ENCODE measurements around the gene NUB1.

Gene NUB1

GRCh38 chr7:151348970-151349369 is 7.4 kb downstream of the NUB1 start:
- no peak for DNase-seq

GRCh38 chr7:151349507-151349853 is 7.9 kb downstream of the NUB1 start:
- DNase-seq = no peak

- DNase-seq = no peak
Measured at GRCh38 chr7:151351027-151351426, 9.4 kb downstream of the NUB1 start.

GRCh38 chr7:151351967-151352366 is 10.4 kb downstream of the NUB1 start:
- DNase-seq = no peak

- no peak for DNase-seq
Measured at GRCh38 chr7:151352512-151352911, 10.9 kb downstream of the NUB1 start.

GRCh38 chr7:151361193-151361959 is 19.8 kb downstream of the NUB1 start:
- no peak for DNase-seq

- DNase-seq = no peak
Measured at GRCh38 chr7:151363182-151363581, 21.6 kb downstream of the NUB1 start.

GRCh38 chr7:151366166-151366879 is 24.7 kb downstream of the NUB1 start:
- no peak for DNase-seq

GRCh38 chr7:151366880-151367222 is 25.2 kb downstream of the NUB1 start:
- no peak for DNase-seq

GRCh38 chr7:151367284-151367683 is 25.7 kb downstream of the NUB1 start:
- no peak for DNase-seq

- DNase-seq = no peak
Measured at GRCh38 chr7:151368136-151368571, 26.5 kb downstream of the NUB1 start.

- DNase-seq = no peak
Measured at GRCh38 chr7:151371266-151371665, 29.7 kb downstream of the NUB1 start.

- DNase-seq = no peak
Measured at GRCh38 chr7:151372612-151373265, 31.1 kb downstream of the NUB1 start.

GRCh38 chr7:151373599-151373998 is 32.0 kb downstream of the NUB1 start:
- no peak for DNase-seq

- DNase-seq = no peak
Measured at GRCh38 chr7:151374139-151374538, 32.5 kb downstream of the NUB1 start.

- no peak for DNase-seq
Measured at GRCh38 chr7:151374726-151375125, 33.1 kb downstream of the NUB1 start.

GRCh38 chr7:151375530-151376217 is 34.1 kb downstream of the NUB1 start:
- DNase-seq = no peak

GRCh38 chr7:151376218-151376902 is 34.7 kb downstream of the NUB1 start:
- DNase-seq = no peak

GRCh38 chr7:151377406-151377805 is 35.8 kb downstream of the NUB1 start:
- no peak for DNase-seq

GRCh38 chr7:151378011-151378410 is 36.4 kb downstream of the NUB1 start:
- DNase-seq = no peak

- no peak for DNase-seq
Measured at GRCh38 chr7:151378496-151379192, 37.0 kb downstream of the NUB1 start.

GRCh38 chr7:151379193-151379520 is 37.5 kb downstream of the NUB1 start:
- no peak for DNase-seq
